K562 (cell line): Measurements from ENCODE around the gene ZNF234. TPM values are rescaled to one million over a fixed set of nuclear protein-coding genes. Genes with fewer than 3 reads are reported as not detected.

Experiments used
- ATAC-seq: fragments of 200-7000 bp; cut with Tn5 transposase; 3 replicates; pipeline ENCODE4 v1.9.1; 2020; ENCODE audit warnings: moderate library complexity
- BruUV-seq: library from RNA; stranded (reverse); fragments of 400-500 nt; replicated peaks from 2 replicates; lab custom pipeline; 2021; lab: Mats Ljungman, UMichigan
- CTCF ChIA-PET: fragments of 300-600 bp; formaldehyde crosslinking; extraction: SDS; loops from one replicate; lab custom pipeline; 2021; ENCODE audit warnings: low intra/inter-chr PET ratio; lab: Yijun Ruan, JAX
- POLR2A ChIA-PET: fragments of 300-600, 350-650 bp; sonication (Branson Sonifier 250); formaldehyde crosslinking; extraction: SDS; loops from one replicate; lab custom pipeline; 2021; ENCODE audit warnings: antibody characterized with exemption, inconsistent platforms; lab: Yijun Ruan, JAX
- DNase-seq, 4 experiments: peaks; one replicate each; pipeline versions ENCODE4 v3.0.0 to v3.0.0-alpha.2; 2011 to 2018; ENCODE audit warnings: low spot score in 3 of 4, mixed read lengths in 3 of 4; ENCODE audit errors: extremely low read depth in 1 of 4
- FAIRE-seq: peaks from 2 replicates; lab custom pipeline; 2011; peaks lifted over from hg19 to GRCh38; lab: Jason Lieb, UNC
- H2AFZ ChIP-seq: 2 replicates; pipeline ENCODE4 v1.6.0; 2011; ENCODE audit warnings: low read depth, low read length, control low read depth, inconsistent platforms
- H3K27ac ChIP-seq: fragments of 200-600 bp; 3 replicates; pipeline ENCODE4 v1.8.0; 2011; ENCODE audit warnings: low read depth, mild to moderate bottlenecking, control low read depth, inconsistent platforms, low read length, moderate library complexity, mixed read lengths; ENCODE audit errors: extremely low read depth
- H3K27me3 ChIP-seq, 2 experiments: fragments of 300-600 bp in 1 of 2; 2 replicates in 1 of 2; 3 replicates in 1 of 2; pipeline versions ENCODE4 v1.6.0 to v1.8.0; 2011; ENCODE audit warnings: inconsistent platforms in 2 of 2, low read length in 2 of 2, mild to moderate bottlenecking in 1 of 2, mixed read lengths in 1 of 2, moderate library complexity in 1 of 2; ENCODE audit not compliant: control insufficient read depth in 2 of 2, insufficient read depth in 2 of 2
- H3K36me3 ChIP-seq: fragments of 300-600 bp; 3 replicates; pipeline ENCODE4 v1.8.0; 2011; ENCODE audit warnings: mild to moderate bottlenecking, low read length, inconsistent platforms; ENCODE audit not compliant: control insufficient read depth, insufficient read depth
- H3K4me1 ChIP-seq, 2 experiments: fragments of 200-600 bp in 1 of 2; replicated peaks in 1 of 2; 2 replicates in 1 of 2; 3 replicates in 1 of 2; pipeline versions ENCODE4 v1.5.1 to v1.8.0; 2011; ENCODE audit warnings: inconsistent platforms in 2 of 2, low read length in 2 of 2, mild to moderate bottlenecking in 1 of 2, mixed read lengths in 1 of 2, moderate library complexity in 1 of 2; ENCODE audit not compliant: control insufficient read depth in 2 of 2, insufficient read depth in 2 of 2
- H3K4me2 ChIP-seq: 2 replicates; pipeline ENCODE4 v1.6.1; 2011; ENCODE audit warnings: low read length, control low read depth, inconsistent platforms, mixed read lengths; ENCODE audit not compliant: insufficient read depth
- H3K4me3 ChIP-seq: fragments of 200-600 bp; sonication (generic), shearing (Covaris generic); 2 replicates; pipeline ENCODE4 v1.5.1; 2016; ENCODE audit warnings: control low read depth, inconsistent platforms
- H3K79me2 ChIP-seq: fragments of 200-600 bp; 3 replicates; pipeline ENCODE4 v1.8.0; 2011; ENCODE audit warnings: low read length, inconsistent platforms; ENCODE audit not compliant: control insufficient read depth, insufficient read depth
- H3K9ac ChIP-seq, 2 experiments: 2 replicates each; pipeline versions ENCODE4 v1.6.0 to v1.6.1; 2011; ENCODE audit warnings: low read depth in 2 of 2, low read length in 2 of 2, control low read depth in 1 of 2, inconsistent platforms in 1 of 2, mild to moderate bottlenecking in 1 of 2, mixed read lengths in 1 of 2; ENCODE audit not compliant: insufficient read depth in 1 of 2
- H3K9me1 ChIP-seq: one replicate; pipeline ENCODE4 v1.6.0; 2011; ENCODE audit warnings: inconsistent platforms, mild to moderate bottlenecking, low read length, moderate library complexity; ENCODE audit not compliant: control insufficient read depth, insufficient read depth
- H3K9me3 ChIP-seq: replicated peaks from 2 replicates; pipeline ENCODE4 v1.5.1; 2011; ENCODE audit warnings: low read depth, low read length, inconsistent platforms; ENCODE audit not compliant: control insufficient read depth, insufficient read depth
- H4K20me1 ChIP-seq: replicated peaks from 2 replicates; pipeline ENCODE4 v1.6.1; 2011; ENCODE audit warnings: low read length, inconsistent platforms, mixed read lengths; ENCODE audit not compliant: control insufficient read depth, insufficient read depth
- ZNF165 ChIP-seq: fragments of 250-450 bp; sonication (Bioruptor Pico); IDR thresholded peaks from 2 replicates; pipeline ENCODE4 v1.4.0; 2020; ENCODE audit warnings: borderline replicate concordance
- WGBS: fragments of 100-300 bp; shearing (Covaris generic); methylation state at CpG from one replicate; pipeline ENCODE4 v1.1.6; 2016; ENCODE audit warnings: low coverage, mixed read lengths; ENCODE audit not compliant: insufficient coverage; ENCODE audit errors: missing lambda C conversion rate; 5-methylcytosine and 5-hydroxymethylcytosine counted together
- in situ Hi-C: fragments of 300-500 bp; cut with MboI; formaldehyde crosslinking; loops from 4 replicates; pipeline ENCODE4 v1.15.0; 2018; ENCODE audit warnings: inconsistent platforms, mixed read lengths
- intact Hi-C: fragments of 100-400 bp; cut with micrococcal nuclease; formaldehyde crosslinking; loops from 2 replicates; pipeline ENCODE4 v1.14.2; 2022
- polyA plus RNA-seq, 8 experiments: library from polyadenylated mRNA; depleted of rRNA in 4 of 8; stranded (reverse) in 5 of 8; unstranded in 3 of 8; fragments of >200 nt; fragmentation: Nextera tagmentation in 2 of 8; fragmentation: Illumina TruSeq in 1 of 8; extraction: Ambion mirVana in 2 of 8; extraction: Trizol in 1 of 8; gene quantifications; 2 replicates each; pipeline versions ENCODE4 v1.2.1 to v1.2.3, GENCODE V29; 2011 to 2014; ENCODE audit warnings: inconsistent platforms in 1 of 8, missing spikeins in 1 of 8
- total RNA-seq, 7 experiments: library from RNA; depleted of rRNA in 6 of 7; stranded (reverse); fragments of >200 nt in 6 of 7; fragmentation: Illumina TruSeq in 2 of 7; extraction: Trizol in 2 of 7; gene quantifications; 2 replicates each; pipeline versions ENCODE4 v1.2.1 to v1.2.3, GENCODE V29; 2011 to 2021; ENCODE audit warnings: low replicate concordance in 1 of 7
- TF ChIP-seq, protein P1 (sequence below): fragments of 450-650 bp; IDR thresholded peaks from 2 replicates; pipeline ENCODE4 v1.7.1; 2018; ENCODE audit warnings: mild to moderate bottlenecking, low read depth; ENCODE audit not compliant: partially characterized antibody
- TF ChIP-seq, protein P2 (sequence below): IDR thresholded peaks from 2 replicates; pipeline ENCODE4 v1.6.1; 2011; ENCODE audit warnings: borderline replicate concordance, low read depth, mild to moderate bottlenecking, moderate library complexity, low read length; ENCODE audit not compliant: insufficient read depth, poor library complexity, severe bottlenecking
- TF ChIP-seq, protein P3 (sequence below): fragments of 450-650 bp; formaldehyde crosslinking; IDR thresholded peaks from 2 replicates; pipeline ENCODE4 v1.4.0; 2020; ENCODE audit warnings: mild to moderate bottlenecking, mixed read lengths

Gene ZNF234
- total and polyA plus RNA-seq, 9 of the 15 experiments (the other 6 are each of a cell fraction or from before 2014, with no cell fraction given), result 0.82 to 2.9 (median 1.5) TPM

DNA sequence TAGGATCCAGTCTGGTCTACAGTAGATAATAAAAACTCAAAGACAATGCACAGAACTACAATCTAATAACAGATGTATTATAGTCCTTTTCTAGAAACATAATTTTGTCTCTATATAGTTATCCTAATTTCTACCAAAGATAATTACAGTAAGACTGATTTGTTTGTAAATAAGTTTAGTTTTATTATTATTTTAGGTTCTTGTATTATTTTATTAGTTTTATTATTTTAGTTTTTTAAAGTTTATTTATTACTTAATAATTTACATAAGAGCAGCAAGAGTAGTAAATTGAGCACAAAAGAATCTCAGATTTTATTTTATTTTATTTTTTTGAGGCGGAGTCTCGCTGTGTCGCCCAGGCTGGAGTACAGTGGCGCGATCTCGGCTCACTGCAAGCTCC is 48.7 kb downstream of the ZNF234 start:
- CTCF ChIA-PET, result no interaction called here
- H2AFZ ChIP-seq, result no peak overlapping the region
- TF ChIP-seq, protein P1, sequence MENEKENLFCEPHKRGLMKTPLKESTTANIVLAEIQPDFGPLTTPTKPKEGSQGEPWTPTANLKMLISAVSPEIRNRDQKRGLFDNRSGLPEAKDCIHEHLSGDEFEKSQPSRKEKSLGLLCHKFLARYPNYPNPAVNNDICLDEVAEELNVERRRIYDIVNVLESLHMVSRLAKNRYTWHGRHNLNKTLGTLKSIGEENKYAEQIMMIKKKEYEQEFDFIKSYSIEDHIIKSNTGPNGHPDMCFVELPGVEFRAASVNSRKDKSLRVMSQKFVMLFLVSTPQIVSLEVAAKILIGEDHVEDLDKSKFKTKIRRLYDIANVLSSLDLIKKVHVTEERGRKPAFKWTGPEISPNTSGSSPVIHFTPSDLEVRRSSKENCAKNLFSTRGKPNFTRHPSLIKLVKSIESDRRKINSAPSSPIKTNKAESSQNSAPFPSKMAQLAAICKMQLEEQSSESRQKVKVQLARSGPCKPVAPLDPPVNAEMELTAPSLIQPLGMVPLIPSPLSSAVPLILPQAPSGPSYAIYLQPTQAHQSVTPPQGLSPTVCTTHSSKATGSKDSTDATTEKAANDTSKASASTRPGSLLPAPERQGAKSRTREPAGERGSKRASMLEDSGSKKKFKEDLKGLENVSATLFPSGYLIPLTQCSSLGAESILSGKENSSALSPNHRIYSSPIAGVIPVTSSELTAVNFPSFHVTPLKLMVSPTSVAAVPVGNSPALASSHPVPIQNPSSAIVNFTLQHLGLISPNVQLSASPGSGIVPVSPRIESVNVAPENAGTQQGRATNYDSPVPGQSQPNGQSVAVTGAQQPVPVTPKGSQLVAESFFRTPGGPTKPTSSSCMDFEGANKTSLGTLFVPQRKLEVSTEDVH, result no peak
- TF ChIP-seq, protein P2, sequence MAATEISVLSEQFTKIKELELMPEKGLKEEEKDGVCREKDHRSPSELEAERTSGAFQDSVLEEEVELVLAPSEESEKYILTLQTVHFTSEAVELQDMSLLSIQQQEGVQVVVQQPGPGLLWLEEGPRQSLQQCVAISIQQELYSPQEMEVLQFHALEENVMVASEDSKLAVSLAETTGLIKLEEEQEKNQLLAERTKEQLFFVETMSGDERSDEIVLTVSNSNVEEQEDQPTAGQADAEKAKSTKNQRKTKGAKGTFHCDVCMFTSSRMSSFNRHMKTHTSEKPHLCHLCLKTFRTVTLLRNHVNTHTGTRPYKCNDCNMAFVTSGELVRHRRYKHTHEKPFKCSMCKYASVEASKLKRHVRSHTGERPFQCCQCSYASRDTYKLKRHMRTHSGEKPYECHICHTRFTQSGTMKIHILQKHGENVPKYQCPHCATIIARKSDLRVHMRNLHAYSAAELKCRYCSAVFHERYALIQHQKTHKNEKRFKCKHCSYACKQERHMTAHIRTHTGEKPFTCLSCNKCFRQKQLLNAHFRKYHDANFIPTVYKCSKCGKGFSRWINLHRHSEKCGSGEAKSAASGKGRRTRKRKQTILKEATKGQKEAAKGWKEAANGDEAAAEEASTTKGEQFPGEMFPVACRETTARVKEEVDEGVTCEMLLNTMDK, result no peak
- TF ChIP-seq, protein P3, sequence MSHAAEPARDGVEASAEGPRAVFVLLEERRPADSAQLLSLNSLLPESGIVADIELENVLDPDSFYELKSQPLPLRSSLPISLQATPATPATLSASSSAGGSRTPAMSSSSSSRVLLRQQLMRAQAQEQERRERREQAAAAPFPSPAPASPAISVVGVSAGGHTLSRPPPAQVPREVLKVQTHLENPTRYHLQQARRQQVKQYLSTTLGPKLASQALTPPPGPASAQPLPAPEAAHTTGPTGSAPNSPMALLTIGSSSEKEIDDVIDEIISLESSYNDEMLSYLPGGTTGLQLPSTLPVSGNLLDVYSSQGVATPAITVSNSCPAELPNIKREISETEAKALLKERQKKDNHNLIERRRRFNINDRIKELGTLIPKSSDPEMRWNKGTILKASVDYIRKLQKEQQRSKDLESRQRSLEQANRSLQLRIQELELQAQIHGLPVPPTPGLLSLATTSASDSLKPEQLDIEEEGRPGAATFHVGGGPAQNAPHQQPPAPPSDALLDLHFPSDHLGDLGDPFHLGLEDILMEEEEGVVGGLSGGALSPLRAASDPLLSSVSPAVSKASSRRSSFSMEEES, result no peak
- TF ChIP-seq ZNF165 (CRISPR knock-in tag), result no peak
- TF ChIP-seq, all 486 proteins: peak for 0
- no peaks in the 10 kb centered on the region for H3K9me3 ChIP-seq
- no peaks in the 10 kb centered on the region for H3K79me2 ChIP-seq
- 5% methylated on average over 6 of the region's 6 CpGs for WGBS
- no peak for DNase-seq
- H4K20me1 ChIP-seq, result no peaks in the 10 kb centered on the region
- no peak overlapping the region for H3K4me2 ChIP-seq
- intact Hi-C loops, result no loop called here
- ATAC-seq, result no peak
- H3K9ac ChIP-seq, result no peak overlapping the region
- H3K27me3 ChIP-seq, result no peaks in the 10 kb centered on the region
- no peak overlapping the region for H3K4me3 ChIP-seq
- FAIRE-seq, result no peak
- POLR2A ChIA-PET, result no interaction called here
- no TSS peak for BruUV-seq
- in situ Hi-C loops, result no loop called here
- no peak overlapping the region for H3K27ac ChIP-seq
- no peaks in the 10 kb centered on the region for H3K36me3 ChIP-seq
- H3K4me1 ChIP-seq, result no peaks in the 10 kb centered on the region
- no peaks in the 10 kb centered on the region for H3K9me1 ChIP-seq
